Body of pancreas (tissue), 4 donors: Measurements from ENCODE around the gene ILF3.

Source experiments
- POLR2A ChIP-seq, 3 donors: fragments of 450-650 bp; IDR thresholded peaks; one replicate each; pipeline ENCODE4 v1.6.1; 2016; ENCODE audit warnings: antibody characterized with exemption in 3 of 3, mild to moderate bottlenecking in 2 of 3
- TF ChIP-seq, protein P1 (sequence below), 7 experiments: fragments of 450-650 bp in 4 of 7; fragments of 200-600 bp in 3 of 7; sonication (generic) in 3 of 7; IDR thresholded peaks; one replicate each; pipeline ENCODE4 v1.5.1; 2016 to 2019; ENCODE audit warnings: antibody characterized with exemption in 7 of 7

DNA sequence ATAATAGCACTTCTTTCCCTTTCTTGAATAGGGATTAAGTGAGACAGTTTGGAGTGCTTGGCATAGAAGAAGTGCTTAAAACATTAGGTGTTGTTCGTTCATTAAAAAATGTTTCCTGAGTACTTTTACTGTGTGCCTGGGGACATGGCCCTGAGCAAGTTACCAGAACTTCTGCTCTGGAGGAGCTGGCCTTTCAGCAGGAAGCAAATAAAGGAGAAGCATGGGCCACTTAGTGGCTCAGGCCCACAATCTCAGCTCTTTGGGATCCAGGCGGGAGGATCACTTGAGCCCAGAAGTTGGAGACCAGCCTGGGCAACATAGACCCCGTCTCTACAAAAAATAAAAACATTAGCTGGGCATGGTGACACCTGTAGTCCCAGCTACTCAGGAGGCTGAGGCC lies 69.4 kb downstream of the ILF3 start:
- TF ChIP-seq, protein P1, sequence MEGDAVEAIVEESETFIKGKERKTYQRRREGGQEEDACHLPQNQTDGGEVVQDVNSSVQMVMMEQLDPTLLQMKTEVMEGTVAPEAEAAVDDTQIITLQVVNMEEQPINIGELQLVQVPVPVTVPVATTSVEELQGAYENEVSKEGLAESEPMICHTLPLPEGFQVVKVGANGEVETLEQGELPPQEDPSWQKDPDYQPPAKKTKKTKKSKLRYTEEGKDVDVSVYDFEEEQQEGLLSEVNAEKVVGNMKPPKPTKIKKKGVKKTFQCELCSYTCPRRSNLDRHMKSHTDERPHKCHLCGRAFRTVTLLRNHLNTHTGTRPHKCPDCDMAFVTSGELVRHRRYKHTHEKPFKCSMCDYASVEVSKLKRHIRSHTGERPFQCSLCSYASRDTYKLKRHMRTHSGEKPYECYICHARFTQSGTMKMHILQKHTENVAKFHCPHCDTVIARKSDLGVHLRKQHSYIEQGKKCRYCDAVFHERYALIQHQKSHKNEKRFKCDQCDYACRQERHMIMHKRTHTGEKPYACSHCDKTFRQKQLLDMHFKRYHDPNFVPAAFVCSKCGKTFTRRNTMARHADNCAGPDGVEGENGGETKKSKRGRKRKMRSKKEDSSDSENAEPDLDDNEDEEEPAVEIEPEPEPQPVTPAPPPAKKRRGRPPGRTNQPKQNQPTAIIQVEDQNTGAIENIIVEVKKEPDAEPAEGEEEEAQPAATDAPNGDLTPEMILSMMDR (IDR thresholded peaks at IDR 0.05) = no peak
- TF ChIP-seq POLR2A (IDR thresholded peaks at IDR 0.05) = no peak
